Endothelial cell of umbilical vein (primary cell): ENCODE data around the gene MAPT. TPM values are rescaled to one million over a fixed set of nuclear protein-coding genes. Genes with fewer than 3 reads are reported as not detected.

Source experiments
- BruUV-seq: library from RNA; stranded (reverse); fragments of 400-500 nt; replicated peaks from 2 replicates; lab custom pipeline; 2021; lab: Mats Ljungman, UMichigan
- CTCF ChIA-PET: fragments of 300-600, 350-600 bp; sonication (Branson Sonifier 250); formaldehyde crosslinking; loops from one replicate; lab custom pipeline; 2021; ENCODE audit warnings: antibody characterized with exemption, inconsistent platforms; lab: Charles Lee
- POLR2A ChIA-PET: fragments of 300-600, 350-600 bp; sonication (Branson Sonifier 250); formaldehyde crosslinking; loops from one replicate; lab custom pipeline; 2021; ENCODE audit warnings: antibody characterized with exemption, inconsistent platforms; lab: Charles Lee
- DNase-seq: peaks from one replicate; pipeline ENCODE4 v3.0.0-alpha.2; 2011; ENCODE audit warnings: low read depth, low spot score
- FAIRE-seq: peaks from 2 replicates; lab custom pipeline; 2011; peaks lifted over from hg19 to GRCh38; lab: Jason Lieb, UNC
- H2AFZ ChIP-seq: 2 replicates; pipeline ENCODE4 v1.6.0; 2012; ENCODE audit warnings: low read depth, low read length, control low read depth, inconsistent platforms
- H3K27ac ChIP-seq: 2 replicates; pipeline ENCODE4 v1.5.1; 2011; ENCODE audit warnings: low read depth, mild to moderate bottlenecking, control low read depth, low read length, moderate library complexity; ENCODE audit not compliant: insufficient read depth
- H3K27me3 ChIP-seq, 2 experiments: 2 replicates each; pipeline versions ENCODE4 v1.6.0 to v1.6.1; 2011; ENCODE audit warnings: low read length in 2 of 2, mixed read lengths in 1 of 2; ENCODE audit not compliant: control insufficient read depth in 2 of 2, insufficient read depth in 2 of 2
- H3K36me3 ChIP-seq, 2 experiments: 2 replicates in 1 of 2; 3 replicates in 1 of 2; pipeline ENCODE4 v1.5.1; 2011; ENCODE audit warnings: low read length in 2 of 2, mild to moderate bottlenecking in 1 of 2, moderate library complexity in 1 of 2; ENCODE audit not compliant: control insufficient read depth in 2 of 2, insufficient read depth in 2 of 2; ENCODE audit errors: extremely low read depth in 1 of 2
- H3K4me1 ChIP-seq: 3 replicates; pipeline ENCODE4 v1.5.1; 2011; ENCODE audit warnings: mild to moderate bottlenecking, low read length; ENCODE audit not compliant: control insufficient read depth, insufficient read depth; ENCODE audit errors: extremely low read depth
- H3K4me2 ChIP-seq: 2 replicates; pipeline ENCODE4 v1.6.1; 2011; ENCODE audit warnings: low read length, control low read depth, mixed read lengths; ENCODE audit not compliant: insufficient read depth
- H3K4me3 ChIP-seq, 3 experiments: fragments of 200-600 bp in 1 of 3; sonication (generic), shearing (Covaris generic) in 1 of 3; replicated peaks in 1 of 3; 2 replicates each; pipeline ENCODE4 v1.5.1; 2011 to 2016; ENCODE audit warnings: control low read depth in 3 of 3, low read length in 3 of 3, mild to moderate bottlenecking in 2 of 3, inconsistent platforms in 1 of 3, low read depth in 1 of 3, moderate library complexity in 1 of 3; ENCODE audit not compliant: insufficient read depth in 1 of 3
- H3K79me2 ChIP-seq: 2 replicates; pipeline ENCODE4 v1.6.0; 2012; ENCODE audit warnings: low read length, inconsistent platforms; ENCODE audit not compliant: control insufficient read depth, insufficient read depth
- H3K9ac ChIP-seq: replicated peaks from 2 replicates; pipeline ENCODE3; 2011; ENCODE audit warnings: low read length, control low read depth; ENCODE audit not compliant: insufficient read depth; ENCODE audit errors: extremely low read depth
- H3K9me1 ChIP-seq: replicated peaks from 3 replicates; pipeline ENCODE4 v1.6.0; 2011; ENCODE audit warnings: mild to moderate bottlenecking, low read length; ENCODE audit not compliant: control insufficient read depth, insufficient read depth; ENCODE audit errors: extremely low read depth
- H3K9me3 ChIP-seq: replicated peaks from 2 replicates; pipeline ENCODE4 v1.5.1; 2012; ENCODE audit warnings: low read length, inconsistent platforms; ENCODE audit not compliant: control insufficient read depth, insufficient read depth
- H4K20me1 ChIP-seq: replicated peaks from 2 replicates; pipeline ENCODE3; 2011; ENCODE audit warnings: mild to moderate bottlenecking, low read length; ENCODE audit not compliant: control insufficient read depth, insufficient read depth; ENCODE audit errors: extremely low read depth
- CTCF ChIP-seq, 2 donors: IDR thresholded peaks; 1 replicate in 1 of 2; 2 replicates in 1 of 2; pipeline ENCODE4 v1.5.1; 2011; ENCODE audit warnings: low read length in 2 of 2, mild to moderate bottlenecking in 2 of 2, moderate library complexity in 2 of 2, control low read depth in 1 of 2, inconsistent platforms in 1 of 2, low read depth in 1 of 2; ENCODE audit not compliant: insufficient read depth in 1 of 2; ENCODE audit errors: extremely low read depth in 1 of 2
- EZH2 ChIP-seq: IDR thresholded peaks from 2 replicates; pipeline ENCODE4 v1.6.1; 2012; ENCODE audit warnings: borderline replicate concordance, low read depth, mild to moderate bottlenecking, moderate library complexity, low read length, inconsistent platforms; ENCODE audit not compliant: severe bottlenecking
- FOS ChIP-seq: IDR thresholded peaks from 2 replicates; pipeline ENCODE4 v1.6.1; 2011; ENCODE audit warnings: mild to moderate bottlenecking, low read length, moderate library complexity, borderline replicate concordance; ENCODE audit not compliant: insufficient read depth
- GATA2 ChIP-seq: IDR thresholded peaks from 2 replicates; pipeline ENCODE4 v1.7.0; 2011; ENCODE audit warnings: low read depth, mild to moderate bottlenecking, moderate library complexity, mixed read lengths, low read length; ENCODE audit not compliant: insufficient read length, insufficient read depth
- JUN ChIP-seq: IDR thresholded peaks from 2 replicates; pipeline ENCODE4 v1.6.1; 2011; ENCODE audit warnings: borderline replicate concordance, low read depth; ENCODE audit not compliant: insufficient read length, insufficient read depth
- MAX ChIP-seq: IDR thresholded peaks from 2 replicates; pipeline ENCODE4 v1.6.1; 2011; ENCODE audit not compliant: insufficient read depth, insufficient read length
- MYC ChIP-seq: IDR thresholded peaks from one replicate; pipeline ENCODE4 v1.6.1; 2011; ENCODE audit warnings: mild to moderate bottlenecking, low read depth, low read length
- POLR2A ChIP-seq: IDR thresholded peaks from 2 replicates; pipeline ENCODE4 v1.6.1; 2012; ENCODE audit warnings: low read depth, mild to moderate bottlenecking, control low read depth, low read length
- POLR2AphosphoS5 ChIP-seq: IDR thresholded peaks from 2 replicates; pipeline ENCODE4 v1.6.1; 2012; ENCODE audit warnings: low read depth, mild to moderate bottlenecking, control low read depth, low read length, moderate library complexity; ENCODE audit not compliant: insufficient read depth
- dilution Hi-C: fragments of 300-500 bp; cut with MboI; formaldehyde crosslinking; loops from one replicate; pipeline ENCODE4 v1.15.0; 2019; ENCODE audit warnings: low sequenced_read_pairs; ENCODE audit not compliant: extremely low pct_ligation_motif_present
- intact Hi-C: fragments of 100-400 bp; cut with micrococcal nuclease; formaldehyde crosslinking; loops from one replicate; pipeline ENCODE4 v1.10.0; 2022
- polyA plus RNA-seq, 4 experiments: library from polyadenylated mRNA; depleted of rRNA in 3 of 4; stranded (reverse) in 3 of 4; unstranded in 1 of 4; fragments of >200 nt; gene quantifications; 2 replicates each; pipeline versions ENCODE4 v1.2.1 to v1.2.3, GENCODE V29; 2011 to 2012; ENCODE audit warnings: missing spikeins in 1 of 4
- total RNA-seq: library from RNA; stranded (reverse); gene quantifications from 2 replicates; pipeline ENCODE4 v1.2.3, GENCODE V29; 2021

The MAPT gene
- total and polyA plus RNA-seq, 2 donors (not counting 3 experiments of a cell fraction or from before 2014, with no cell fraction given), result 0.04 to 0.51 TPM

GRCh38 chr17:45989759-45990158 is 95.4 kb downstream of the MAPT start:
- Histone ChIP-seq H3K4me2 (no peak overlapping the region), H3K36me3 (no peaks in the 10 kb centered on the region), H3K9ac (no peak overlapping the region), H2AFZ (no peak overlapping the region), H3K4me3 (no peak overlapping the region), H3K9me1 (no peaks in the 10 kb centered on the region), H3K4me1 (no peaks in the 10 kb centered on the region), H3K27me3 (peaks cover 0 to 2% of the 10 kb centered on the region in 2 experiments), H4K20me1 (no peaks in the 10 kb centered on the region), H3K27ac (no peak overlapping the region), H3K79me2 (no peaks in the 10 kb centered on the region), H3K9me3 (no peaks in the 10 kb centered on the region)
- ChIA-PET CTCF (no interaction called here), POLR2A (interaction anchor here (0.6 kb wide), 1 partner anchor 1022 kb away, joined by 4 read pairs; the partner anchor contains the start of gene C1QL1)
- intact Hi-C loops (no loop called here), dilution Hi-C loops (no loop called here)
- DNase-seq (no peak), FAIRE-seq (no peak)
- BruUV-seq, result no TSS peak
- TF ChIP-seq CTCF (IDR thresholded peaks at IDR 0.05; ENCODE audit: extremely low read depth in 1 of 2, insufficient read depth in 1 of 2, low read depth in 1 of 2, low read length in 2 of 2) (no peak), POLR2A (no peak), GATA2 (no peak), MAX (no peak), MYC (no peak), POLR2AphosphoS5 (no peak), JUN (no peak), EZH2 (no peak), FOS (no peak)
